ENCODE data around the gene METTL13. TPM values are rescaled to one million over a fixed set of nuclear protein-coding genes. Genes with fewer than 3 reads are reported as not detected.

The METTL13 gene
- total RNA-seq, 1 experiment from 2014 or later = 41.9 TPM

DNA sequence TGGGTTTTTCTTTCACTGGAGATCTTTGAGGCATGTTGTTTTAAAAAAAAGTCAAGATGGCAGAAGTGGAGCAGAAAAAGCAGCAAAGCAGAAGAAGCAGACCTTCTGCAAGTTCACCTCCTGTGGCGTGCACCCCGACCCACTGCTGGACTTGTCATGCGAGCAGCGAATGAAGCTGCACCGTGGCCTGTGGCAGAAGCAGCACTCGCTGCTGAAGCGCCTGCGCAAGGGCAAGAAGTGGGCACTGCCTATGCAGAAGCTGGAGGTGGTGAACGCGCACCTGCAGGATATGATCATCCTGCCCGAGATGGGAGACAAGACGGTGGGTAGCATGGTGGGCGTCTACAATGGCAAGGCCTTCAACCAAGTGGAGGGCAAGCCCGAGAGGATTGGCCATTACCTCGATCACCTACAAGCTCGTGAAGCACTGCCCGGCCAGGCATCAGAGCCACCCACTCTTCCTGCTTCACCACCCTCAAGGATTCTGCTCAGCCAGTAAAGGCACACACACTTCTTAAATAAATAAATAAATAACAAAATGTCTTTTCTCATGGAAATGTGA lies 22.1 kb downstream of the METTL13 start:
- H3K27me3 ChIP-seq (ENCODE audit: control insufficient read depth, insufficient read depth, low read length) = no peaks in the 10 kb centered on the region
- CTCF ChIA-PET = no interaction called here
- TF ChIP-seq TCF7L2 (IDR thresholded peaks at IDR 0.05; ENCODE audit: low read depth, low read length) = no peak
- no peak for TF ChIP-seq POLR2AphosphoS5 (IDR thresholded peaks at IDR 0.05; ENCODE audit: low read depth, low read length)
- TF ChIP-seq SIN3A (IDR thresholded peaks at IDR 0.05; ENCODE audit: borderline replicate concordance, insufficient read depth, low read depth, low read length) = no peak
- POLR2A ChIA-PET = no interaction called here
- H3K4me1 ChIP-seq (ENCODE audit: control insufficient read depth, insufficient read depth, low read length) = no peaks in the 10 kb centered on the region
- no peak for DNase-seq (ENCODE audit: low read depth, low spot score)
- H3K4me3 ChIP-seq (ENCODE audit: low read depth in 2 of 2, low read length in 2 of 2) = no peak overlapping the region
- no peaks in the 10 kb centered on the region for H3K9me3 ChIP-seq (ENCODE audit: control insufficient read depth, insufficient read depth, low read depth, low read length)
- BruUV-seq (replicated peaks) = no TSS peak
- no peak for ATAC-seq
- H3K27ac ChIP-seq (ENCODE audit: low read length) = no peak overlapping the region
- in situ Hi-C loops (cut with HindIII; ENCODE audit: low pct_unique_long_range_greater_than_20kb, low sequenced_read_pairs) = no loop called here
- H3K36me3 ChIP-seq (ENCODE audit: control insufficient read depth, insufficient read depth, low read length) = no peaks in the 10 kb centered on the region
- intact Hi-C loops (cut with micrococcal nuclease; ENCODE audit: unreplicated experiment) = no loop called here

DNA sequence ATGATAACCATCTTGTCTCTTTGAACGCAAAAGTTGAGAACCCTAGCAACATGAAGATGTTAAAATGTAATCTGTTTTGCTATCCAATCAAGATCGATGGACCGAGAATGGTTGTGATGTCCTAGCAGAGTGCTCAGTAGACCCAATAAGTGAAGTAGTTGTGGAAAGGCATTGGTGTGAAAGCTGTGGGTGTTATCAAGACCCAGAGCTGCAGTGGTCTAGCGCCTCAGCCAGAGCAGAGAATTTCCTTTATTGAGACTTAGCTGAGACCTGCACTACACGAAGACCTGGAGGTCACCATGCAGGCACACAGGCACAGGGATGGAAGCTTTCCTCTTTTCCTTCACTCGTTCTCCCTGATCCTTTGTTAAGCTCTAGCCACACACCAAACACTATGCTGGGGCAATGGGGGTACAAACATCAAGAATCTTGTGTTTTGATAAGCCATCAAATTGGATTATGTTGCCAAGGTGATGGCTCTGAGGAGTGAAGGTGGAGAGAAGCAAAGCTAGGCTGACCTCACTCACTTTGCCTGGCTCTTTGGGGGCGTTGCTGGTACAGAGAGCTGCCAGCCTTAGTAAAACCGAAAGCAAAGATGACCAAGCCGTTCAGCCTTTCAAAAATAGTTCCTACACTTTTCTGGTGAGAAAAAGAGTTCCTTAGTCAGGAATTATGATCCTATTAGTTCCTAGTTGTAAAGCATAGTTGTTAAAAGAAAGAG lies 24.1 kb downstream of the METTL13 start:
- intact Hi-C loops (cut with micrococcal nuclease; ENCODE audit: unreplicated experiment) (no loop called here), in situ Hi-C loops (cut with HindIII; ENCODE audit: low pct_unique_long_range_greater_than_20kb, low sequenced_read_pairs) (no loop called here)
- TF ChIP-seq, protein P1, sequence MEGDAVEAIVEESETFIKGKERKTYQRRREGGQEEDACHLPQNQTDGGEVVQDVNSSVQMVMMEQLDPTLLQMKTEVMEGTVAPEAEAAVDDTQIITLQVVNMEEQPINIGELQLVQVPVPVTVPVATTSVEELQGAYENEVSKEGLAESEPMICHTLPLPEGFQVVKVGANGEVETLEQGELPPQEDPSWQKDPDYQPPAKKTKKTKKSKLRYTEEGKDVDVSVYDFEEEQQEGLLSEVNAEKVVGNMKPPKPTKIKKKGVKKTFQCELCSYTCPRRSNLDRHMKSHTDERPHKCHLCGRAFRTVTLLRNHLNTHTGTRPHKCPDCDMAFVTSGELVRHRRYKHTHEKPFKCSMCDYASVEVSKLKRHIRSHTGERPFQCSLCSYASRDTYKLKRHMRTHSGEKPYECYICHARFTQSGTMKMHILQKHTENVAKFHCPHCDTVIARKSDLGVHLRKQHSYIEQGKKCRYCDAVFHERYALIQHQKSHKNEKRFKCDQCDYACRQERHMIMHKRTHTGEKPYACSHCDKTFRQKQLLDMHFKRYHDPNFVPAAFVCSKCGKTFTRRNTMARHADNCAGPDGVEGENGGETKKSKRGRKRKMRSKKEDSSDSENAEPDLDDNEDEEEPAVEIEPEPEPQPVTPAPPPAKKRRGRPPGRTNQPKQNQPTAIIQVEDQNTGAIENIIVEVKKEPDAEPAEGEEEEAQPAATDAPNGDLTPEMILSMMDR (IDR thresholded peaks at IDR 0.05) = no peak
- TF ChIP-seq TCF7L2 (IDR thresholded peaks at IDR 0.05; ENCODE audit: low read depth, low read length) (no peak), POLR2AphosphoS5 (IDR thresholded peaks at IDR 0.05; ENCODE audit: low read depth, low read length) (no peak), SIN3A (IDR thresholded peaks at IDR 0.05; ENCODE audit: borderline replicate concordance, insufficient read depth, low read depth, low read length) (no peak)
- TF ChIP-seq, protein P2, sequence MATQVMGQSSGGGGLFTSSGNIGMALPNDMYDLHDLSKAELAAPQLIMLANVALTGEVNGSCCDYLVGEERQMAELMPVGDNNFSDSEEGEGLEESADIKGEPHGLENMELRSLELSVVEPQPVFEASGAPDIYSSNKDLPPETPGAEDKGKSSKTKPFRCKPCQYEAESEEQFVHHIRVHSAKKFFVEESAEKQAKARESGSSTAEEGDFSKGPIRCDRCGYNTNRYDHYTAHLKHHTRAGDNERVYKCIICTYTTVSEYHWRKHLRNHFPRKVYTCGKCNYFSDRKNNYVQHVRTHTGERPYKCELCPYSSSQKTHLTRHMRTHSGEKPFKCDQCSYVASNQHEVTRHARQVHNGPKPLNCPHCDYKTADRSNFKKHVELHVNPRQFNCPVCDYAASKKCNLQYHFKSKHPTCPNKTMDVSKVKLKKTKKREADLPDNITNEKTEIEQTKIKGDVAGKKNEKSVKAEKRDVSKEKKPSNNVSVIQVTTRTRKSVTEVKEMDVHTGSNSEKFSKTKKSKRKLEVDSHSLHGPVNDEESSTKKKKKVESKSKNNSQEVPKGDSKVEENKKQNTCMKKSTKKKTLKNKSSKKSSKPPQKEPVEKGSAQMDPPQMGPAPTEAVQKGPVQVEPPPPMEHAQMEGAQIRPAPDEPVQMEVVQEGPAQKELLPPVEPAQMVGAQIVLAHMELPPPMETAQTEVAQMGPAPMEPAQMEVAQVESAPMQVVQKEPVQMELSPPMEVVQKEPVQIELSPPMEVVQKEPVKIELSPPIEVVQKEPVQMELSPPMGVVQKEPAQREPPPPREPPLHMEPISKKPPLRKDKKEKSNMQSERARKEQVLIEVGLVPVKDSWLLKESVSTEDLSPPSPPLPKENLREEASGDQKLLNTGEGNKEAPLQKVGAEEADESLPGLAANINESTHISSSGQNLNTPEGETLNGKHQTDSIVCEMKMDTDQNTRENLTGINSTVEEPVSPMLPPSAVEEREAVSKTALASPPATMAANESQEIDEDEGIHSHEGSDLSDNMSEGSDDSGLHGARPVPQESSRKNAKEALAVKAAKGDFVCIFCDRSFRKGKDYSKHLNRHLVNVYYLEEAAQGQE (IDR thresholded peaks at IDR 0.05; ENCODE audit: insufficient read depth in 1 of 2, low read depth in 2 of 2, low read length in 1 of 2) = no peak
- DNase-seq (ENCODE audit: low read depth, low spot score) (no peak), ATAC-seq (no peak)
- H3K36me3 ChIP-seq (ENCODE audit: control insufficient read depth, insufficient read depth, low read length) = no peaks in the 10 kb centered on the region
- no peak overlapping the region for H3K4me3 ChIP-seq (ENCODE audit: low read depth in 2 of 2, low read length in 2 of 2)
- H3K9me3 ChIP-seq (ENCODE audit: control insufficient read depth, insufficient read depth, low read depth, low read length) = no peaks in the 10 kb centered on the region
- POLR2A ChIA-PET = no interaction called here
- no peaks in the 10 kb centered on the region for H3K4me1 ChIP-seq (ENCODE audit: control insufficient read depth, insufficient read depth, low read length)
- no peak overlapping the region for H3K27ac ChIP-seq (ENCODE audit: low read length)
- no peaks in the 10 kb centered on the region for H3K27me3 ChIP-seq (ENCODE audit: control insufficient read depth, insufficient read depth, low read length)
- CTCF ChIA-PET = no interaction called here
- BruUV-seq (replicated peaks) = no TSS peak

DNA sequence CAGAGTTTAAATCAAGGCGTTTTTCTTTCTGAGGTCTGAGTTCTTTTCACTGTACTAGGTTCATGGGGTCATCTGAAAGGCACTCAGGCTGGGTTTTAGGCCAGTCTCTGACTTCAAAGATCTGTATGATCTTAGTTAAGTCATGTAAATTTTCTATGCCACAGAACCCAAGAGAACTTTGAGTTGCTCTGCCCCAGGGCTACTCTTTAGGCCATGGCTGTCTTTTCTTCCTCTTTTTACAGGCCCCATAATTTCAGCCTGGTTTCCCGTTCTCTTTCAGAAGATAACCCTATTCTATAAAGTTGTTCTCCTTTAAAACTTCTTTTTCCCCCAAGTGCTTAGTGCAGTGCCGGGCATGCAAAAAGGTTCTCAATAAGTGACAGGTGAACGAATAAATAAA lies 26.1 kb downstream of the METTL13 start:
- BruUV-seq (replicated peaks) = no TSS peak
- H3K4me3 ChIP-seq (ENCODE audit: low read depth in 2 of 2, low read length in 2 of 2) = no peak overlapping the region
- no peaks in the 10 kb centered on the region for H3K36me3 ChIP-seq (ENCODE audit: control insufficient read depth, insufficient read depth, low read length)
- intact Hi-C loops (cut with micrococcal nuclease; ENCODE audit: unreplicated experiment) = no loop called here
- TF ChIP-seq TCF7L2 (IDR thresholded peaks at IDR 0.05; ENCODE audit: low read depth, low read length) (no peak), SIN3A (IDR thresholded peaks at IDR 0.05; ENCODE audit: borderline replicate concordance, insufficient read depth, low read depth, low read length) (no peak), POLR2AphosphoS5 (IDR thresholded peaks at IDR 0.05; ENCODE audit: low read depth, low read length) (no peak)
- TF ChIP-seq, protein P1 (IDR thresholded peaks at IDR 0.05) = no peak
- ChIA-PET CTCF (no interaction called here), POLR2A (no interaction called here)
- in situ Hi-C loops (cut with HindIII; ENCODE audit: low pct_unique_long_range_greater_than_20kb, low sequenced_read_pairs) = no loop called here
- DNase-seq (ENCODE audit: low read depth, low spot score) (no peak), ATAC-seq (no peak)
- H3K27me3 ChIP-seq (ENCODE audit: control insufficient read depth, insufficient read depth, low read length) = no peaks in the 10 kb centered on the region
- no peaks in the 10 kb centered on the region for H3K9me3 ChIP-seq (ENCODE audit: control insufficient read depth, insufficient read depth, low read depth, low read length)
- no peaks in the 10 kb centered on the region for H3K4me1 ChIP-seq (ENCODE audit: control insufficient read depth, insufficient read depth, low read length)
- no peak overlapping the region for H3K27ac ChIP-seq (ENCODE audit: low read length)

Data from Panc1 (cell line).